ENCODE data around the gene EFCAB6. TPM values are rescaled to one million over a fixed set of nuclear protein-coding genes. Genes with fewer than 3 reads are reported as not detected.

EFCAB6 gene
- total RNA-seq, 1 experiment from 2014 or later, result 2.5 TPM

- Histone ChIP-seq H3F3A (ENCODE audit: insufficient read depth, low read depth) (no peaks in the 10 kb centered on the region), H3K27me3 (ENCODE audit: insufficient read depth, low read depth) (peaks cover 98% of the 10 kb centered on the region), H3K27ac (no peak overlapping the region), H3K79me2 (ENCODE audit: low read depth) (no peaks in the 10 kb centered on the region), H4K20me1 (ENCODE audit: insufficient read depth) (peaks cover 3% of the 10 kb centered on the region; the same call in 1 of the 2 replicates), H3K9me3 (ENCODE audit: insufficient read depth, low read depth) (no peaks in the 10 kb centered on the region), H3K36me3 (ENCODE audit: low read depth) (no peaks in the 10 kb centered on the region), H3K4me2 (no peak overlapping the region), H3K4me3 (no peak overlapping the region), H3K4me1 (replicated peaks; ENCODE audit: insufficient read depth) (no peaks in the 10 kb centered on the region), H2AFZ (no peak overlapping the region), H3K9me2 (ENCODE audit: insufficient read depth) (no peaks in the 10 kb centered on the region)
- no peak for DNase-seq
- ChIA-PET POLR2A (ENCODE audit: unreplicated experiment) (no interaction called here), CTCF (no interaction called here)
- BruUV-seq (replicated peaks), result no TSS peak
- intact Hi-C loops (cut with micrococcal nuclease; ENCODE audit: unreplicated experiment), result no loop called here
- no peak for TF ChIP-seq EZH2 (IDR thresholded peaks at IDR 0.05; ENCODE audit: low read depth)
- no peak for TF ChIP-seq CTCF (conservative IDR thresholded peaks at IDR 0.05)
Observed at GRCh38 chr22:43755011-43755410, 57.1 kb downstream of the EFCAB6 start.

- no peaks in the 10 kb centered on the region for H3K9me2 ChIP-seq (ENCODE audit: insufficient read depth)
- no peak overlapping the region for H3K4me3 ChIP-seq
- BruUV-seq (replicated peaks), result no TSS peak
- TF ChIP-seq EZH2 (IDR thresholded peaks at IDR 0.05; ENCODE audit: low read depth), result no peak
- no peak for TF ChIP-seq CTCF (conservative IDR thresholded peaks at IDR 0.05)
- no peaks in the 10 kb centered on the region for H3K79me2 ChIP-seq (ENCODE audit: low read depth)
- H4K20me1 ChIP-seq (ENCODE audit: insufficient read depth), result peaks cover 3% of the 10 kb centered on the region; the same call in 1 of the 2 replicates
- no peaks in the 10 kb centered on the region for H3K9me3 ChIP-seq (ENCODE audit: insufficient read depth, low read depth)
- no peaks in the 10 kb centered on the region for H3K4me1 ChIP-seq (replicated peaks; ENCODE audit: insufficient read depth)
- H3K4me2 ChIP-seq, result no peak overlapping the region
- H2AFZ ChIP-seq, result no peak overlapping the region
- no peak for DNase-seq
- peaks cover 97% of the 10 kb centered on the region for H3K27me3 ChIP-seq (ENCODE audit: insufficient read depth, low read depth)
- intact Hi-C loops (cut with micrococcal nuclease; ENCODE audit: unreplicated experiment), result no loop called here
- no peaks in the 10 kb centered on the region for H3K36me3 ChIP-seq (ENCODE audit: low read depth)
- no peak overlapping the region for H3K27ac ChIP-seq
- POLR2A ChIA-PET (ENCODE audit: unreplicated experiment), result no interaction called here
- no peaks in the 10 kb centered on the region for H3F3A ChIP-seq (ENCODE audit: insufficient read depth, low read depth)
- CTCF ChIA-PET, result no interaction called here
Observed at GRCh38 chr22:43754176-43754575, 57.9 kb downstream of the EFCAB6 start.

- no peak for DNase-seq
- Histone ChIP-seq H4K20me1 (ENCODE audit: insufficient read depth) (peaks cover 3% of the 10 kb centered on the region; the same call in 1 of the 2 replicates), H3K27me3 (ENCODE audit: insufficient read depth, low read depth) (peaks cover 97% of the 10 kb centered on the region), H3K79me2 (ENCODE audit: low read depth) (no peaks in the 10 kb centered on the region), H3K36me3 (ENCODE audit: low read depth) (no peaks in the 10 kb centered on the region), H3K4me2 (no peak overlapping the region), H2AFZ (no peak overlapping the region), H3K4me1 (replicated peaks; ENCODE audit: insufficient read depth) (no peaks in the 10 kb centered on the region), H3F3A (ENCODE audit: insufficient read depth, low read depth) (no peaks in the 10 kb centered on the region), H3K27ac (no peak overlapping the region), H3K9me2 (ENCODE audit: insufficient read depth) (no peaks in the 10 kb centered on the region), H3K9me3 (ENCODE audit: insufficient read depth, low read depth) (no peaks in the 10 kb centered on the region), H3K4me3 (no peak overlapping the region)
- no TSS peak for BruUV-seq (replicated peaks)
- ChIA-PET POLR2A (ENCODE audit: unreplicated experiment) (interaction anchor here (0.6 kb wide), 1 partner anchor 155 kb away, joined by 6 read pairs; no protein-coding TSS in a partner anchor), CTCF (no interaction called here)
- TF ChIP-seq CTCF (conservative IDR thresholded peaks at IDR 0.05), result no peak
- TF ChIP-seq EZH2 (IDR thresholded peaks at IDR 0.05; ENCODE audit: low read depth), result no peak
- intact Hi-C loops (cut with micrococcal nuclease; ENCODE audit: unreplicated experiment), result no loop called here
Observed at GRCh38 chr22:43753688-43754087, 58.4 kb downstream of the EFCAB6 start.

Data from PC-9 (cell line).